Kidney (tissue), 14 donors: ENCODE measurements around the gene PLD2. TPM values are rescaled to one million over a fixed set of nuclear protein-coding genes. Genes with fewer than 3 reads are reported as not detected.
A peak's percentile ranks its signal among the peaks of the same experiment; 100 is the strongest.

Source experiments
- DNase-seq, 5 donors: peaks; one replicate each; pipeline ENCODE4 v3.0.0-alpha.2; 2013 to 2020
- FAIRE-seq: peaks from 2 replicates; lab custom pipeline; 2012; peaks lifted over from hg19 to GRCh38; lab: Jason Lieb, UNC
- H3K27ac ChIP-seq, 2 donors: one replicate each; pipeline ENCODE4 v1.7.0; 2013; ENCODE audit warnings: low read depth in 2 of 2, low read length in 2 of 2, inconsistent platforms in 1 of 2
- H3K27me3 ChIP-seq: one replicate; pipeline ENCODE4 v1.7.1; 2013; ENCODE audit warnings: low read length, inconsistent platforms; ENCODE audit not compliant: control insufficient read depth, insufficient read depth
- H3K36me3 ChIP-seq, 3 donors: one replicate each; pipeline versions ENCODE4 v1.7.0 to v1.7.1; 2013; ENCODE audit warnings: low read length in 3 of 3, control low read depth in 1 of 3, inconsistent platforms in 1 of 3; ENCODE audit not compliant: insufficient read depth in 3 of 3, control insufficient read depth in 2 of 3
- H3K4me1 ChIP-seq, 3 donors: one replicate each; pipeline versions ENCODE4 v1.7.0 to v1.7.1; 2013; ENCODE audit warnings: low read length in 3 of 3, inconsistent platforms in 1 of 3, low read depth in 1 of 3; ENCODE audit not compliant: control insufficient read depth in 2 of 3, insufficient read depth in 2 of 3
- H3K4me3 ChIP-seq, 3 donors: one replicate each; pipeline versions ENCODE4 v1.7.0 to v1.8.1; 2013; ENCODE audit warnings: low read length in 3 of 3, control low read depth in 1 of 3, inconsistent platforms in 1 of 3
- H3K9ac ChIP-seq, 3 donors: one replicate each; pipeline versions ENCODE4 v1.7.0 to v1.7.1; 2013; ENCODE audit warnings: low read length in 3 of 3, control low read depth in 1 of 3, inconsistent platforms in 1 of 3
- H3K9me3 ChIP-seq, 3 donors: one replicate each; pipeline versions ENCODE4 v1.7.0 to v1.7.1; 2013; ENCODE audit warnings: low read length in 3 of 3, control low read depth in 1 of 3, inconsistent platforms in 1 of 3; ENCODE audit not compliant: control insufficient read depth in 2 of 3, insufficient read depth in 1 of 3
- CTCF ChIP-seq: IDR thresholded peaks from 3 replicates; pipeline ENCODE4 v1.5.1; 2012; ENCODE audit warnings: mild to moderate bottlenecking, moderate library complexity, borderline replicate concordance; ENCODE audit not compliant: insufficient read depth; ENCODE audit errors: extremely low read depth
- intact Hi-C: fragments of 100-400 bp; cut with DNase I; formaldehyde crosslinking; loops from one replicate; pipeline ENCODE4 v1.11.1; 2022
- polyA plus RNA-seq: library from polyadenylated mRNA; stranded (reverse); fragments of 350-450 nt; fragmentation: Illumina TruSeq; extraction: RNeasy Lipid Tissue Mini Kit (QIAGEN cat#74804); gene quantifications from one replicate; pipeline ENCODE4 v1.2.3, GENCODE V29; 2014; ENCODE audit warnings: low read depth, low replicate concordance; ENCODE audit not compliant: insufficient read depth
- total RNA-seq: library from RNA; stranded (reverse); fragmentation: NEBNext Ultra II Directional; extraction: Animal tissue kit (Norgen Biotek cat#: 25700); gene quantifications from one replicate; pipeline ENCODE4 v1.2.1, GENCODE V29; 2021
- donor health status: control.
- donor health status: control.
- donor health status: control.
- donor health status: control.
- donor health status: control.
- donor health status: DM: yes; HTN: yes; CAD: no.
- donor health status: Normal renal cell carcinoma (clear cell type).

Gene PLD2
- total and polyA plus RNA-seq, 2 donors from 2014 or later, result 9.2 to 45.4 TPM

DNA sequence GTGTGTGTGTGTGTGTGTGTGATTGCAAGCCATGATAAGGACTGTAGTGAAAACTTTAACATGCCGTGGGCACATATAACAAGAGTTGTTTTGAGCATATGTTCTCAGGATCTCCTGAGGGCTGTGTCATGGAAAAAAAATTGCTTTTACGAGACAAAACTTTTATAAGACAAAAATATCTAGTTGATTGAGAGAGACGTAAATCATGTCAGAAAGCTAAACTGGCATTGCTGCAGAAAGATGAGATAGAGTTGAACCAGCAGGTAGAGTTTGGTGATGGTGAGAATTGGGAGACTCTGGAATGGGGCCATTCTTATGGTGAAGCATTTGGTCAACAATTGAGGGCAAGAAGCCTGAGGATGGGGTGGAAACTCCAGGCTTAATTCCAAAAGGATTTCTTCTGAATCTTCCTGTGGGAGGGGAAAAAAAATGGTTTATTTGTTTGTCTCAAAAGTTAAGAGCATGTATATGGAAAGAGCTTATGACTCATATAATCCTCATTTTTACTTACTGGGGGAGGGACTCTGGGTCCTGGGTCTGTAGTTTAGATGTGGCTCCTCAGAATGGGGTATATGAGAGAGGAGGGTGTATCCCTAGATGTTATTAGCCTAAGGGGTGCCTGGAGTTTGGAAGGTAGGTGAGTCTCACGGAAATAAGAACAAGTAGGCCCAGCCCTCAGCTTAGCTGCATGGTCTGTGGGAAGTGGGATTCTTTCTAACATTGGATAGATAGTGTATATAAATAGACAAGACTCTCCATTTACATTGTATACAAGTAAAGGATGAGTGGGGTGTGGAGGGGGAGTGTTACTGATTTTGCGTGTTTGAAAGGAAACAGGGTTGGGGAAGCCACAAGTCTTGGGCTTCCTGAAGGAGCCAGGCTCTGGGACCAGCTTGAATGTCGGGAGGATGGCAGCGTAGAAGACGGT lies 33.3 kb downstream of the PLD2 start:
- Histone ChIP-seq H3K27ac (no peak overlapping the region), H3K36me3 (no peaks in the 10 kb centered on the region), H3K9ac (no peak overlapping the region), H3K4me3 (no peak overlapping the region), H3K4me1 (peaks cover 0 to 21% (median 7%) of the 10 kb centered on the region in 3 donors), H3K27me3 (no peaks in the 10 kb centered on the region), H3K9me3 (no peaks in the 10 kb centered on the region)
- DNase-seq (no peak), FAIRE-seq (no peak)
- TF ChIP-seq CTCF, result no peak
- intact Hi-C loops, result no loop called here

GRCh38 chr17:4840893-4841242 lies 33.9 kb downstream of the PLD2 start:
- Histone ChIP-seq H3K4me1 (peaks cover 0 to 18% (median 9%) of the 10 kb centered on the region in 3 donors), H3K4me3 (no peak overlapping the region), H3K36me3 (no peaks in the 10 kb centered on the region), H3K9ac (no peak overlapping the region), H3K27ac (no peak overlapping the region), H3K27me3 (no peaks in the 10 kb centered on the region), H3K9me3 (no peaks in the 10 kb centered on the region)
- intact Hi-C loops, result no loop called here
- no peak for TF ChIP-seq CTCF
- FAIRE-seq, result no peak
- DNase-seq, result peak in 1 of 5 donors; percentile 43

DNA sequence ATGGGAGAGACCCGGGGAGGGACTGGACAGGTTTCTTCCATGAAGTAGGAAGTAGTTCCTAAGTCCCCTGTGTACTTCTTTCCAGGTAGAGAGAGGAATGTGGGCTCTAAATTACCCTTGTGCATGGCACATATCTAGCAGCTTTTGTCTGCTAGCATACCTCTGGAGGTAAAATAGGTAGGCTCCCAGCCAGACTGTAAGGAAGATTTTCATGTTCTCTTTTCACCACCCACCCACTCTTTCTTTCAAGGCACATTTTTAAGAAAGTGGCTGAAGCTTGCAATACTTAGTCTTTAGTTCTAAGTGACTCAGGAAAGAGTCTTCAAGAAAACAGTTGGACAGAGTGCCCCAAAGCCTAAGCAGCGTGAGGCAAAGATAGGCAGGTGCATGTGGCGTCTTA lies 35.4 kb downstream of the PLD2 start:
- Histone ChIP-seq H3K27me3 (no peaks in the 10 kb centered on the region), H3K27ac (no peak overlapping the region), H3K9ac (no peak overlapping the region), H3K4me1 (peaks cover 0 to 22% (median 21%) of the 10 kb centered on the region in 3 donors), H3K36me3 (peaks cover 0 to 2% (median 0%) of the 10 kb centered on the region in 3 donors), H3K9me3 (no peaks in the 10 kb centered on the region), H3K4me3 (no peak overlapping the region)
- intact Hi-C loops, result no loop called here
- no peak for TF ChIP-seq CTCF
- no peak for FAIRE-seq
- DNase-seq, result no peak
